Mammary epithelial cell (primary cell): ENCODE data around the gene FRMPD1.
"Not testable (repeated sequence)": the region's sequence is repeated elsewhere in the genome, so short reads cannot be mapped to it uniquely, and the experiment has no call there.

Experiments
- EZH2 ChIP-seq: IDR thresholded peaks from 2 replicates; pipeline ENCODE4 v1.6.1; 2012; ENCODE audit warnings: low read length, inconsistent platforms, borderline replicate concordance
- TF ChIP-seq, protein P1 (sequence below), 2 donors: IDR thresholded peaks in 1 of 2; conservative IDR thresholded peaks in 1 of 2; 2 replicates each; pipeline ENCODE4 v1.5.1; 2011 to 2012; ENCODE audit warnings: inconsistent platforms in 2 of 2, low read length in 2 of 2, mild to moderate bottlenecking in 2 of 2, control low read depth in 1 of 2, low read depth in 1 of 2; ENCODE audit not compliant: insufficient read depth in 1 of 2; ENCODE audit errors: extremely low read depth in 1 of 2

DNA sequence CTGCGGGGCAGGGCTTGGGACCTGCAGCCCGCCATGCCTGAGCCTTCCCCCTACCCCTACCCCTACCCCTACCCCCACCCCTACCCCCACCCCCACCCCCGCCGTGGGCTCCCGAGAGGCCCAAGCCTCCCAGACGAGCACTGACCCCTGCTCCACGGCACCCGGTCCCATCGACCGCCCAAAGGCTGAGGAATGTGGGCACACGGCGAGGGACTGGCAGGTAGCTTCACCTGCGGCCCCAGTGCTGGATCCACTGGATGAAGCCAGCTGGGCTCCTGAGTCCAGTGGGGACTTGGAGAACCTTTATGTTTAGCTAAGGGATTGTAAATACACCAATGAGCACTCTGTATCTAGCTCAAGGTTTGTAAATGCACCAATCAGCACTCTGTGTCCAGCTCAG, 101.4 kb downstream of the FRMPD1 start:
- TF ChIP-seq, protein P1, sequence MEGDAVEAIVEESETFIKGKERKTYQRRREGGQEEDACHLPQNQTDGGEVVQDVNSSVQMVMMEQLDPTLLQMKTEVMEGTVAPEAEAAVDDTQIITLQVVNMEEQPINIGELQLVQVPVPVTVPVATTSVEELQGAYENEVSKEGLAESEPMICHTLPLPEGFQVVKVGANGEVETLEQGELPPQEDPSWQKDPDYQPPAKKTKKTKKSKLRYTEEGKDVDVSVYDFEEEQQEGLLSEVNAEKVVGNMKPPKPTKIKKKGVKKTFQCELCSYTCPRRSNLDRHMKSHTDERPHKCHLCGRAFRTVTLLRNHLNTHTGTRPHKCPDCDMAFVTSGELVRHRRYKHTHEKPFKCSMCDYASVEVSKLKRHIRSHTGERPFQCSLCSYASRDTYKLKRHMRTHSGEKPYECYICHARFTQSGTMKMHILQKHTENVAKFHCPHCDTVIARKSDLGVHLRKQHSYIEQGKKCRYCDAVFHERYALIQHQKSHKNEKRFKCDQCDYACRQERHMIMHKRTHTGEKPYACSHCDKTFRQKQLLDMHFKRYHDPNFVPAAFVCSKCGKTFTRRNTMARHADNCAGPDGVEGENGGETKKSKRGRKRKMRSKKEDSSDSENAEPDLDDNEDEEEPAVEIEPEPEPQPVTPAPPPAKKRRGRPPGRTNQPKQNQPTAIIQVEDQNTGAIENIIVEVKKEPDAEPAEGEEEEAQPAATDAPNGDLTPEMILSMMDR (conservative IDR thresholded peaks at IDR 0.05 in 1 of 2, IDR thresholded peaks at IDR 0.05 in 1 of 2; ENCODE audit: extremely low read depth in 1 of 2, insufficient read depth in 1 of 2, low read depth in 1 of 2, low read length in 2 of 2), result not testable (repeated sequence)
- TF ChIP-seq EZH2, result not testable (repeated sequence)
